HG02973 (cell line): ENCODE results near the gene FARS2.
"Not testable (repeated sequence)": the region's sequence is repeated elsewhere in the genome, so short reads cannot be mapped to it uniquely, and the experiment has no call there.

ENCODE experiments used
- ATAC-seq: cut with Tn5 transposase; IDR thresholded peaks from one replicate; pipeline ENCODE4 v1.9.1; 2021; ENCODE audit warnings: moderate library complexity; ENCODE audit not compliant: unreplicated experiment

Gene FARS2

GRCh38 chr6:5677219-5678000, 416.1 kb downstream of the FARS2 start:
- no peak for ATAC-seq

- no peak for ATAC-seq
These were observed 418.0 kb downstream of the FARS2 start for GRCh38 chr6:5679270-5679669.

GRCh38 chr6:5679691-5680090, 418.4 kb downstream of the FARS2 start:
- ATAC-seq = no peak

DNA sequence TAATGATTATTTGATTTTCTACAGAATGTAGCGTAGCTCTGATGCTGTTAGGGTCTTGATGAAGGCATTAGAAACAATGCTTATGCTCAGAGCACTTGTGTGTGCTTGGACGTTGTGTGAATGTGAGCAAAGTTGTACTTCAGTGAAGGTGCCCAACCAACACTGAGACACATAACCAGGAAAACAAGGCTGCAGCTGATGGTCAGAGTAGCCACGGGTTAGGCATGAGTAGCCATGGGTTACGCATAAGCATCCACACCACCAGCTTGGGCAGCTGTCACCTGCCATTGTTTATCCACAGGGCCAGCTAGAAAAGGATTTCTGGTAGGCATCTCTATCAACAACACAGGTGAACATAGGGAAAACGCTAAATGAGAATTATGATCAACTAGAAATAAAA, 418.8 kb downstream of the FARS2 start:
- no peak for ATAC-seq

DNA sequence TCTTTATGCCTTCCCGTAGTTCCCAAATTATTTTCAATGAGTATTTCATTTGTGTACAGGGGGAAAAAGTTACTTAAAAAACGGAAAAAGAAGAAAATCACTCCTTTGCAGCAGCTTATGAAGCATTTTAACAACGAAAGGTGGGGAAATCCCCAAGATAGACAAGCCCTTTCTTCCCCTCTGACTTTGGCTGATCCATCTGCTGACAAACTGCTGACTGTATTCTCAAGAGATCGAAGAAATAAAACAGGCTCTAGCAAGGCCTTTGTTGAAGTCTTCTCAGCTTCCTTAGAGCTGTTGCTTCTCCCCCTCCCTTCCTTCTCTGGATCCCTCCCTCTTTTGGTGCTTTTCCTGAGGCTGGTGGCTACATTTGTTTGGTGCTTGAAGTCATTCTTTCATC, 420.2 kb downstream of the FARS2 start:
- ATAC-seq = no peak

DNA sequence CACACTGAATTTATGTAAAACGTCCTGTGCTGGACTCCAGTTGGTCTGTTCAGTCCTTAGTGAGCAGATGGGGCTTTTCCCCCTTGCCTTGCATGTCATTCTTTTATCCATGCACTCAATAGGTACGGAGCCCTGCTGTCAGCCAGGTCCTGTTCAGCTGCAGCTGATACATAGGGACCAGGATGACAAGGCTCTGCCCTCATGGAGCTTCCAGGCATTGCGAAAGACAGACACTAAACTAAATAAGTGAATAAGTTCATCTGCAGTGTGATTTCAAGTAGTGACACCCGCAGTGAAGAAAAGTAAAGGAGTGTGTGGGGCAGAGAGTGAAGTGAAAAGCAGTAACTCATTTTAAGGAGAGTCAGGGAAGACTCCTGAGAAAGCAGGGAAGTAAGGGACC, 421.2 kb downstream of the FARS2 start:
- no peak for ATAC-seq

- not testable (repeated sequence) for ATAC-seq
These were observed 422.4 kb downstream of the FARS2 start for GRCh38 chr6:5683747-5684146.

DNA sequence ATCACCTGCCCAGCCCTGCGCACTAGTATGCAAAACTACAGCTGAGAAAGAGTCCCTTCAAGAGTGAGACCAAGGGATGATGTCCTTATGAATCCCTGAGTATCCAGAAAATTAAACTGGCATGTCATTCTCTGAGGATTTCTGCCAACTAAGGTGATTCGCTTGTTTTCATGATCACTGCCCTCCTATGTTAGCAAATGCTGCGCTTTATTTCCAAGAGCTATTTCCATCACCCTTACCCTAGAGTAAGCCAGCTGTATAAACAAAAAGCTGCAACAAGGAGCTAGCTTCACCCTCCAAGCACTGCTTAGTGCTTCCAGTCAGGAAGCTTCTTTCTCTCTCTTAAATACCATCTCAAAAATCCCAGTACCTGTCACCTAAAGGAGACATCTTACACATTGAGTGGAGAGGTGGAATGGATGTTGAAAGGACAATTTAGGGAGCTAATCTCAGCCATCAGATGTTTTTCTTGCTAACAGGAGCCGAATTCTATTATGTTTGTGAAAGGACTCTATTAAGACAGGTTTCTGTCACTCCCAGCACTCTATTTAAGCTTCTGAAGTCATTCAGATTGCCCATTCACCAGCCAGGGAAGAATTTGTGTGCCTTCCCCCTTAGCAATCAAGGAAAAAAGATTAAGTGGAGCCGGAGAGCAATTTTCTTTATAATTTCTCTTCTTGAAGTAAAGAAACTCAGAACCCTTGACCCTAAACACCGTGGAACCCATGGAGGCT, 423.2 kb downstream of the FARS2 start:
- no peak for ATAC-seq

GRCh38 chr6:5693225-5694145, 432.2 kb downstream of the FARS2 start:
- no peak for ATAC-seq

DNA sequence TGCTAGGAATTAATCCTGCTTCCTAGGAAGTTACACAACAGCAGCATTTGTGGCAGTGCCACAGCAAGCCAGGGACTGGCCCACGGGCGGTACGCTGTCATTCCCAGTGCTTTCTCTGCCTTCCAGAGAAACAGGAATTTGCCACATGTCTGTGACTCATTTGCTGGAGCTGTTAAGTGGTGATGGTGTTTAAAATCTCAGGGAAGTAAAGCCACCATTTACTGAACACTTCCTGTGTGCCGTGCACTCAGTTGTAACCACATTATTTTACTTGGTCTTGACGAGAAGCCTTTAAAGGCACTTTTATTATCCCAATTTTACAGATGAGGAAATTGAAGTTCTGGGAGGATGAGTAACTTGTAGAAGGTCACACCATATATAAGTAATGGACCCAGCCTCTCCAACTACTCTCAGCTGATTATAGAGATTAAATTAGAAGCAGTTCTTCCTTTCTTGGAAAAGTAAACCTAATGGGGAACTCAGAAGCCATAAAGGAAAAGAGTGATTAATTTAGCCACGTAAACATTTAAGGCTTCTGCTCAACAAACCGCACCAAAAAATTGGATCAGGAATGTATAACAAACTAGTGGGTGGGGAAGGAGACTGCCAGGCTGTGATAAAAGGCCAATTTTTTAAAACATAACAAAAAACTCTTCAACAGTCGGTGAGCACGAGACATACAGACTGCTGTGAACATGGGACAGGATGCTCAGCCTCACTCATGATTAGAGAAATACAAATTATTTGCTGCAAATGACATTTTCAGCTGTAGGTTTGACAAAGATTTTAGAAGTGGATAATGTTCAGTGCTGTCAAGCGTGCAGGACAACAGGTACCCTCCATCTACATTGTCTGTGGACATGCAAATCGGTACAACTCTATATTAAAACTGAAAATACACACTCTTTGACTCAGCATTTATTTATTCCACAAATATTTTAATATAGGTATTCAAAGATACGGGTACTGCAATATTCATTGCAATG, 434.2 kb downstream of the FARS2 start:
- ATAC-seq = no peak

DNA sequence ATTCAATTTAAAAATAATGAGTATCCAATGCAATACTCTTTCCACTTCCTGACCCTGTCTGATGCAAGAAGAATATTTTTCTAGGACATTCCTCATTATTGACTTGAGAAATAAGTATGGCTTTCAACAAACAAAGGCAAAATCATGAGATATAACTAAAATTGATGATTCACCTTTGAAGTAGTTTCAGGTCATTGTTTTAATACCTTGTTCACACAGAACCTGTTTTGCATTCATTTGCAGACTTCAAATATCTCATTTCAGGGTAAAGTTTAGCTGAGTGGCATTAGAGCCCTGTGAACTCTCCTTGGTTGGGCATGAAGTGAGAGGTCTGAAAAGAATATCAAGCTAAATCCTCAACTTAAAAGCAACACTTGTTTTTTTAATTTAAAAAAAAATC, 436.2 kb downstream of the FARS2 start:
- no peak for ATAC-seq

GRCh38 chr6:5698318-5698717, 437.0 kb downstream of the FARS2 start:
- ATAC-seq = no peak

DNA sequence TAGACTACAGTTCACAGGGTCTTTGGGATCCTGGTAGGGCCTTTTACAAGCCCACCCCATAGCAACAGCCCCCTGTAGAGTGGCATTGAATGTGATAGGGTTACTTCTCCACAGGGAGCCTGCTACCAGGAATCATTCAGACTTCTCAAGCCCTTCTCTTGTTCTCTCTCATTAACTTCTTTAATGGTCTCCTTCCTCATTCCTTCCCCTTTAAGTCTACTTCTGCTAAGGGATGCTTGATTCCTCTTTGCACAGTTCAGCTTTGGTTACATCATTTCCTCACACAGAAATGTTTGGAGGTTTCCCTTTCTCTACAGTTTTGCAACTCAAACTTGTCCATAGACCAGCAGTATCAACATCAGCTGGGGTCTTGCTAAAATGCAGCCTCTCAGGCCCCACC, 437.8 kb downstream of the FARS2 start:
- not testable (repeated sequence) for ATAC-seq

- ATAC-seq = no peak
These were observed 439.9 kb downstream of the FARS2 start for GRCh38 chr6:5701174-5701573.

- no peak for ATAC-seq
These were observed 443.4 kb downstream of the FARS2 start for GRCh38 chr6:5704708-5705107.

DNA sequence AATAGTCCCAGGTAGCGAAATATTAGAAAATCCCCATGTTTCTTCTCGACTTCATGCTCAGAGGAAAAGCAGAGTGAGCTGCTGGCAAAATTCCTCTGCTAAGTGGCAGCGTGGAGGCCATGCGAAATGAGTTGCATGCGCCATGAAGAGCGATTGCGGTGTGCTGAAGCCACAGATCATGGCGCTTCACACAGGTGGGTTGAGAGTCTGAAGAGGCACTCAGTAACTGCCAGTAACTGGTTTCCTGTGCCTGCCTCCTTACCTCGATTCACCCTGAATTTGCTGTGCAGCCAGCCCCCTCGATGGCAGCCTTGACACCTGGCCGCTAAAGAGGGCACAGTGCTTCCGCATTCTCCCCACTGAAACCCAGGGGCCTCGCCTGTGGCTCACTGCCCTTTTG, 443.9 kb downstream of the FARS2 start:
- ATAC-seq = no peak

DNA sequence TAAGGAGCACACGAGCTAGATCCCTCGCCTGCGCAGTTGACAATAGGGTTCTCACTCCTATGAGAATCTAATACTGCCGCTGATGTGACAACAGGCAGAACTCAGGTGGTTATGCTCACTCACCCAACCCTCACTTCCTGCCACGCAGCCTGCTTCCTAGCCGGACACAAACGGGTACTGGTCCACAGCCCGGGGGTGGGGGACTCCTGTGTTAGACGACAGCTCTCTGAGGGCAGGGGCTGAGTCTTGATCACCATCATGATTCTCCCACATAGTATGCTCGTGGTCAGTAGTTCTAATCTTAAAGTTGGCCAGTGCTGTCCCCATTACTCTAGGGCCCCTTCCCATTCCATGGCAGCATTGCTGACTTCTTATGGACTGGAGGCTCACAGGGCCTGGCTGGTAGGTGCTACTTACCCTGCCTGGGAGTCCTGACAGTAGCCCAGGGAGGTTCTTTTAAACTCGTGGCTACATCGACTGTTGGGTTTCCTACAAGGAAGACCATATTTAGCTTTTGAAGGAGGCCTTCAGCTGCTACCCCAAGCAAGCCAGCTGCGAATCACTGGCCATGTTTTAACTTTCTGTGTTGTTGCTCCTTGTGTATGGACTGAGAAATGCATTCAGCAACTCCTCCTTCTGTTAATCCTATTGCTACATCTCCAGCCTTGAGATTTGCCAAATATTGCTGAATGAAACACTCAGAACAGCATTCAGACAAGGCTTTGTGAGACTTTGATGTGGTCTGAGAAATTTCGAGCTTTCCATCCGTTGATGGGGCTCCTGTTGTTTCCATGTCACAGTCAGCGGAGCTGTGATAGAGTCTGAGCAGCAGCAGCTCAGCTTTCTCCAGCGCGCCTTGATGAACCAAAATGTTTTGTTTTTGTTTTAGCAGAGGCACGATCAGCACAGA, 445.1 kb downstream of the FARS2 start:
- ATAC-seq = no peak

DNA sequence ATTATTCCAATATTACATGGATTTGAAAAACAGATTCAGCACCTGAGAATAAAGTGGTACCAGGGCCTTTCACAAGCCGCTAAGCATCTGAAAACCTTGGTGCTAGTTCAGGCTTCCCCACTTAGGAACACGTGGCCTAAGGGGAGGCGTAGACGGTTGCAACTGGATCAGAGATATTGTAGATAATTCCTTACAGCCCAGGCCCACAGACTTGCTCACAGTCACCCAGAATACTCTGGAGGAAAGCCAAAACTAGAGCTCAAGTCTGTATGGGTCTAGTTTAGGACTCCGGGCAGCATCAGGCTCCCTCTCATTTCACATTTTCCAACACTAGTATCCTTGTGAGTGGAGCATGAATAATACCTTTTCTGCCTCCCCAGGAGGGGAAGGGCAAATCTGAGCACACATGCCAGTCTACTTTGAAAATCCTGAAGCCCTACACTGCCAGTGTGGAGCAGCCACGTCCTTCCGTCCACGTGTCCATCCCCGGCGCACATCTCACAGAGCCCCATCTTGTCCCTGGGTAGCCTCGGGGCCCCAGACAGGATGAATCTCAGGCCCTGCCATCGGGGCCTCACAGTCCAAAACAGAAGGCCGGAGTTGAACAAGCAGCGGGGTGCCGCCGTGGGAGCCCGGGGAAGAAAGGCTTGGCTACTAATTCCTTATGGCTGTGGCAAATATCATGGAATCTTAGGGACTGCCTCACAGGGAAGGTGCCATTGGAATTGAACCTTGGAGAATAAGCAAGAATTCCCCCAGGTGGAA, 446.1 kb downstream of the FARS2 start:
- no peak for ATAC-seq
